A204.1 (cell line): ENCODE measurements around the gene PDE8A.

Source experiments
- FAIRE-seq: peaks from 2 replicates; lab custom pipeline; 2012; peaks lifted over from hg19 to GRCh38; lab: Jason Lieb, UNC

PDE8A gene

GRCh38 chr15:85034276-85034675 is 52.6 kb downstream of the PDE8A start:
- FAIRE-seq, result no peak

GRCh38 chr15:85035980-85036379 is 54.3 kb downstream of the PDE8A start:
- no peak for FAIRE-seq

GRCh38 chr15:85036716-85037115 is 55.1 kb downstream of the PDE8A start:
- FAIRE-seq, result no peak

- FAIRE-seq, result no peak
These were observed 56.0 kb downstream of the PDE8A start for GRCh38 chr15:85037641-85038040.

- no peak for FAIRE-seq
These were observed 59.6 kb downstream of the PDE8A start for GRCh38 chr15:85041230-85041629.

- FAIRE-seq, result no peak
These were observed 62.7 kb downstream of the PDE8A start for GRCh38 chr15:85044251-85044853.

- FAIRE-seq, result no peak
These were observed 63.2 kb downstream of the PDE8A start for GRCh38 chr15:85044894-85045293.

- FAIRE-seq, result no peak
These were observed 64.0 kb downstream of the PDE8A start for GRCh38 chr15:85045615-85046014.

- FAIRE-seq, result no peak
These were observed 65.8 kb downstream of the PDE8A start for GRCh38 chr15:85047271-85047948.

GRCh38 chr15:85048430-85048829 is 66.8 kb downstream of the PDE8A start:
- FAIRE-seq, result no peak

- no peak for FAIRE-seq
These were observed 68.1 kb downstream of the PDE8A start for GRCh38 chr15:85049805-85050204.

- no peak for FAIRE-seq
These were observed 78.1 kb downstream of the PDE8A start for GRCh38 chr15:85059734-85060133.

GRCh38 chr15:85062560-85062959 is 80.9 kb downstream of the PDE8A start:
- FAIRE-seq, result no peak

GRCh38 chr15:85063088-85063487 is 81.4 kb downstream of the PDE8A start:
- no peak for FAIRE-seq

GRCh38 chr15:85063522-85064079 is 81.9 kb downstream of the PDE8A start:
- FAIRE-seq, result no peak

GRCh38 chr15:85064710-85065109 is 83.1 kb downstream of the PDE8A start:
- no peak for FAIRE-seq

GRCh38 chr15:85071061-85071460 is 89.4 kb downstream of the PDE8A start:
- FAIRE-seq, result no peak

- no peak for FAIRE-seq
These were observed 89.8 kb downstream of the PDE8A start for GRCh38 chr15:85071504-85071903.

- FAIRE-seq, result no peak
These were observed 91.3 kb downstream of the PDE8A start for GRCh38 chr15:85072917-85073316.

GRCh38 chr15:85073556-85074194 is 92.0 kb downstream of the PDE8A start:
- FAIRE-seq, result no peak

- no peak for FAIRE-seq
These were observed 105.2 kb downstream of the PDE8A start for GRCh38 chr15:85086855-85087254.

- FAIRE-seq, result no peak
These were observed 106.6 kb downstream of the PDE8A start for GRCh38 chr15:85088300-85088699.

GRCh38 chr15:85089929-85090597 is 108.4 kb downstream of the PDE8A start:
- no peak for FAIRE-seq
